Adrenal gland (tissue), 12 donors: ENCODE measurements around the gene PI4K2B. TPM values are rescaled to one million over a fixed set of nuclear protein-coding genes. Genes with fewer than 3 reads are reported as not detected.

Source experiments
- DNase-seq, 7 donors: peaks; one replicate each; pipeline ENCODE4 v3.0.0-alpha.2; 2019 to 2020
- H3K27ac ChIP-seq, 5 donors: fragments of 200-600 bp; sonication (generic) in 4 of 5; 1 replicate in 3 of 5; 2 replicates in 2 of 5; pipeline versions ENCODE4 v1.5.1 to v1.8.0; 2016 to 2020; ENCODE audit warnings: mild to moderate bottlenecking in 1 of 5
- H3K27me3 ChIP-seq: fragments of 200-600 bp; 2 replicates; pipeline ENCODE4 v1.8.0; 2021
- H3K36me3 ChIP-seq, 2 donors: fragments of 200-600 bp; replicated peaks in 1 of 2; 1 replicate in 1 of 2; 2 replicates in 1 of 2; pipeline versions ENCODE4 v1.5.1 to v1.8.0; 2018 to 2022
- H3K4me1 ChIP-seq, 2 donors: fragments of 200-600 bp; replicated peaks in 1 of 2; 1 replicate in 1 of 2; 2 replicates in 1 of 2; pipeline versions ENCODE4 v1.5.1 to v1.8.0; 2018 to 2021
- H3K4me3 ChIP-seq, 4 donors: fragments of 200-600 bp; sonication (generic) in 3 of 4; one replicate each; pipeline ENCODE4 v1.5.1; 2016 to 2018
- H3K9me3 ChIP-seq, 3 donors: fragments of 200-600 bp; sonication (generic) in 1 of 3; replicated peaks in 1 of 3; 1 replicate in 2 of 3; 2 replicates in 1 of 3; pipeline versions ENCODE4 v1.5.1 to v1.8.0; 2016 to 2021
- POLR2A ChIP-seq, 2 donors: fragments of 450-650 bp; IDR thresholded peaks; one replicate each; pipeline ENCODE4 v1.6.1; 2017; ENCODE audit warnings: antibody characterized with exemption in 2 of 2, mild to moderate bottlenecking in 2 of 2, moderate library complexity in 1 of 2
- WGBS, 4 donors: extraction: QIAGEN DNeasy Blood & Tissue Kit in 2 of 4; methylation state at CpG; one replicate each; pipeline versions ENCODE4 v1.1.5 to v1.1.7; 2013 to 2017; 5-methylcytosine and 5-hydroxymethylcytosine counted together
- intact Hi-C, 2 donors: fragments of 100-400 bp; cut with DNase I; formaldehyde crosslinking; loops; one replicate each; pipeline versions ENCODE4 v1.14.1 to v1.15.0; 2022 to 2023
- polyA plus RNA-seq, 3 donors: library from polyadenylated mRNA; stranded (reverse); fragments of 200-250 nt in 2 of 3; fragments of 350-450 nt in 1 of 3; fragmentation: Illumina TruSeq in 1 of 3; extraction: RNeasy Lipid Tissue Mini Kit (QIAGEN cat#74804) in 1 of 3; gene quantifications; one replicate each; pipeline ENCODE4 v1.2.3, GENCODE V29; 2013 to 2014
- total RNA-seq, 9 donors: library from RNA; depleted of rRNA in 4 of 9; stranded (reverse); fragments of >200 nt in 4 of 9; fragments of 120-200 nt in 1 of 9; fragmentation: NEBNext Ultra II Directional in 1 of 9; extraction: Animal tissue kit (Norgen Biotek cat#: 25700) in 1 of 9; gene quantifications; one replicate each; pipeline versions ENCODE4 v1.1.0 to v1.2.4, GENCODE V29; 2013 to 2023
- TF ChIP-seq, protein P1 (sequence below), 6 experiments: fragments of 450-650 bp in 4 of 6; fragments of 200-600 bp in 2 of 6; sonication (generic) in 1 of 6; IDR thresholded peaks; 1 replicate in 5 of 6; 2 replicates in 1 of 6; pipeline versions ENCODE4 v1.5.1 to v1.8.0; 2016 to 2021; ENCODE audit warnings: antibody characterized with exemption in 6 of 6, mild to moderate bottlenecking in 2 of 6, moderate library complexity in 1 of 6
- donor health status: healthy with polysubstance abuse.
- donor health status: Bipolar disorder and iron deficiency.
- donor health status: DM: yes; HTN: yes; CAD: no.
- donor health status: DM: no; HTN: no; CAD: no.
- donor health status: DM: no; HTN: no; CAD: no.
- donor health status: DM: yes; HTN: yes; CAD: no.

PI4K2B gene
- total and polyA plus RNA-seq, 12 donors, result 4.6 to 29.3 (median 13.6) TPM

DNA sequence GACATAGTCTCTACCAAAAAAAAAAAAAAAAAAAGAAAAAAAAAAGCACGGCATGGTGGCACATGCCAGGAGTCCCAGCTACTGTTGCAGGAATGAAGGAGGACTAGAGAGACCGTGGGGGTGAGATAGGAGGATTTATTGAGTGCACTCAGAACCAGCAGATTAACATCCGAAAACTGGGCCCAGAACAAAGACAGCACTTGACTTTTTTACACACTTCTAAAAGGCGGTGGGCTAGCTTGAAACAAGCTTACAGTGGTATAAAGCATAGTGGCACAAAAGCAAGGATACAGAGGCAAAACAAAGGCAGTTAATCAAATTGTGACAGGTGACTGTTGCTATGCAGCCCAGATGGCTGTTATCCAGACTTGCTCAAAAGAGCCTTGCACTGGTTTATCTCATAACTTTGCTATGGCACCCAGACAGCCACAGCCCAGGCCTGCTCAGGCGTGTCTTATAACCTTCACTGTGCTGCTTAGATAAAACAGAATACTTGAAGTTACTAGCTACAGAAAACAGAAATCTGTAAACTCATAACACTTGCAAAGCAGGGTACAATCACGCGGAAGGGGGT, 9.9 kb upstream of the PI4K2B start:
- no peak for DNase-seq
- Histone ChIP-seq H3K27ac (no peak overlapping the region), H3K27me3 (no peaks in the 10 kb centered on the region), H3K36me3 (no peaks in the 10 kb centered on the region), H3K9me3 (peaks cover 0 to 29% (median 0%) of the 10 kb centered on the region in 3 donors), H3K4me3 (no peak overlapping the region), H3K4me1 (no peaks in the 10 kb centered on the region)
- TF ChIP-seq POLR2A (IDR thresholded peaks at IDR 0.05), result no peak
- TF ChIP-seq, protein P1, sequence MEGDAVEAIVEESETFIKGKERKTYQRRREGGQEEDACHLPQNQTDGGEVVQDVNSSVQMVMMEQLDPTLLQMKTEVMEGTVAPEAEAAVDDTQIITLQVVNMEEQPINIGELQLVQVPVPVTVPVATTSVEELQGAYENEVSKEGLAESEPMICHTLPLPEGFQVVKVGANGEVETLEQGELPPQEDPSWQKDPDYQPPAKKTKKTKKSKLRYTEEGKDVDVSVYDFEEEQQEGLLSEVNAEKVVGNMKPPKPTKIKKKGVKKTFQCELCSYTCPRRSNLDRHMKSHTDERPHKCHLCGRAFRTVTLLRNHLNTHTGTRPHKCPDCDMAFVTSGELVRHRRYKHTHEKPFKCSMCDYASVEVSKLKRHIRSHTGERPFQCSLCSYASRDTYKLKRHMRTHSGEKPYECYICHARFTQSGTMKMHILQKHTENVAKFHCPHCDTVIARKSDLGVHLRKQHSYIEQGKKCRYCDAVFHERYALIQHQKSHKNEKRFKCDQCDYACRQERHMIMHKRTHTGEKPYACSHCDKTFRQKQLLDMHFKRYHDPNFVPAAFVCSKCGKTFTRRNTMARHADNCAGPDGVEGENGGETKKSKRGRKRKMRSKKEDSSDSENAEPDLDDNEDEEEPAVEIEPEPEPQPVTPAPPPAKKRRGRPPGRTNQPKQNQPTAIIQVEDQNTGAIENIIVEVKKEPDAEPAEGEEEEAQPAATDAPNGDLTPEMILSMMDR (IDR thresholded peaks at IDR 0.05), result no peak
- 81 to 87% (median 84%) methylated on average over 7 of the region's 7 CpGs for WGBS, 4 donors
- intact Hi-C loops, result no loop called here

DNA sequence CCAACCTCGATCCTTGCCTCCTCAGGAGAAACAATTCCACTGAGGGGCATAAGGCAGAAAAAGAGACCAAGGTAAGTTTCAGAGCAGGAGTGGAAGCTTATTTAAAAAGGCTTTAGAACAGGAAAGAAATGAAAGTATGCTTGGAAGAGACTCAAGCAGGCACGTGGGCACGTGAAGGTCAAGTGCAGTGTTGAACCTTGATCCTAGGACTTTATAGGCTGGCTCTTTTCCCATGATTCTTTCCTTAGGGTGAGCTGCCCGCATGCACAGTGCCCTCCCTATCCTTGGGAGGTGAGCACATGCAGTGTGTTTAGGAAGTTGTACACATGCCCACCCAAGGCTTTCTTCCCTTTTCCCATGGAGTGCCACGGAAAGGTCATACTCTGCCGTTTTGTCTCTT, 4.0 kb upstream of the PI4K2B start:
- no peaks in the 10 kb centered on the region for H3K36me3 ChIP-seq
- no peak overlapping the region for H3K4me3 ChIP-seq
- intact Hi-C loops, result loop anchor here (10.0 kb wide), 2 partner anchors 45 to 55 kb away; no protein-coding TSS in a partner anchor
- no peak for DNase-seq
- no peaks in the 10 kb centered on the region for H3K4me1 ChIP-seq
- TF ChIP-seq, protein P1 (IDR thresholded peaks at IDR 0.05), result no peak
- TF ChIP-seq POLR2A (IDR thresholded peaks at IDR 0.05), result no peak
- WGBS, 4 donors, result 48 to 54% (median 51%) methylated on average over 6 of the region's 6 CpGs
- peaks cover 0 to 9% (median 0%) of the 10 kb centered on the region in 3 donors for H3K9me3 ChIP-seq
- H3K27me3 ChIP-seq, result no peaks in the 10 kb centered on the region
- H3K27ac ChIP-seq, result no peak overlapping the region

DNA sequence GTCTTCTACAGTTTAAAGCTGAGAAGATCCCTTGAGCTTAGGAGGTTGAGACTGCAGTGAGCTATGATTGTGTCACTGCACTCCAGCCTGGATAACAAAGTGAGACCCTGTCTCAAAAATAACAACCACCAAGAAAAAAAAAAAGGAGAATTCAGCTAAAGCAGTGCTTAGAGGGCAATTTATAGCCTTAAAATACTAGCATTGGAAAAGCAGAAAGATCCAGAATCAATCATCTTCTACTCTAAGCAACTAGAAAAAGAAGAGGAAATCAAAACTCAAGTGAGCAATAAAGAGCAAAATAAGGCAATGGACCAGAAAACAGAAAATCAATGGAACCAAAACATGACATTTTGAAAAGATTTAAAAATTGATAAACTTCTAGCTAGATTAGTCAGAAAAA, 639 bp upstream of the PI4K2B start:
- no peak for TF ChIP-seq POLR2A (IDR thresholded peaks at IDR 0.05)
- TF ChIP-seq, protein P1 (IDR thresholded peaks at IDR 0.05), result no peak
- no peaks in the 10 kb centered on the region for H3K27me3 ChIP-seq
- H3K27ac ChIP-seq, result peak overlapping the region in 3 of 5 donors; percentile 90 to 97 (median 96)
- peaks cover 4 to 10% of the 10 kb centered on the region in 2 donors for H3K4me1 ChIP-seq
- H3K4me3 ChIP-seq, result peak overlapping the region in 3 of 4 donors; percentile 20 to 86 (median 79)
- intact Hi-C loops, result loop anchor here (10.0 kb wide), 2 partner anchors 48 to 58 kb away; no protein-coding TSS in a partner anchor
- DNase-seq, result no peak
- H3K9me3 ChIP-seq, result no peaks in the 10 kb centered on the region
- no peaks in the 10 kb centered on the region for H3K36me3 ChIP-seq

DNA sequence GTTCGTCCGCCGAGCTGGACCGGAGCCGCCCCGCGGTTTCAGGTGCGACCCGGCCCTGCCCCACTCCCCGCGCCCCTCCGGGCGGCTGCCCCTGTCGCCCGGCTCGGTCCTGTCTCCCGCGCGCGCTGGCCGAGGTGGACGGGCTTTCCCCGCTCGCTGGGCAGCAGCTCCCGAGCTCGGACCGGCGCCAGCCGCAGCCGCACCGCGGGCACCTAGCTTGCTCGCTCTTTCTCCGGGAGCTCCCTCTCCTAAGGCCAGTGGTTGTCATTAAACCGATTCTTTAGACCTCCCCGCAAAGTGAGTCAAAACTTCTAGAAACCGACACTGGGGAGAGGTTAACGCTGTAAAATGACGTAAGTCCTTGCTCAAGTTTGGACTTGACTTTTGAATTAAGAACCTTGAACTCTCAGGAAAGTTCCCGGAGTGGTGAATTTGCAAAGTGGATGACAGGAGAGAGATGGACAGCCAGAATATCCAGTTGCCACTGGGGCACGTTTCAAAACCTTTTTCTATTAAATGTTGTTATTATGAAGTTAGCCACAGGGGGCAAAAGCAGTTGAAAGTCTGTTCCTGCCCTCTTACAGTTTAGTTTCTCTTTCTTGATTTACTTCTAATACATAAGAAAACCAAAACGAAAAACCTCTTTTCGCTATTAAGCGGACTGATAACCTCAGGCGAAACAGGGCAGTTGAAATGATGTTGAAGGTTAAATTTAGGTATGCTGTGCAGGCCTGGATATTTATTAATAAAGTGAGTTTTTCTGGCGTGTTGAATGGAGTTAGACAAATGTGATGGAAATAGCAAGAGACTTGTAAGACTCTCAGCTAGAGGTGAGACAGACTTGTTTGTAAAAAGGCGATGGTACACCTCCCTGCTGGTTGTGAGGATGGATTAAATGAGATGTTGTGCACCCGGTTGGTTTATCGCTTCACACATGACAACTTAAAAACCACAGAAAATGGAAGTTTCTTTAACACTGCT, 847 bp downstream of the PI4K2B start:
- Histone ChIP-seq H3K27me3 (no peaks in the 10 kb centered on the region), H3K36me3 (no peaks in the 10 kb centered on the region), H3K4me1 (peaks cover 4 to 10% of the 10 kb centered on the region in 2 donors), H3K9me3 (no peaks in the 10 kb centered on the region), H3K4me3 (peak overlapping the region; percentile 20 to 86 (median 78)), H3K27ac (peak overlapping the region; percentile 80 to 97 (median 96))
- DNase-seq, result peak; percentile 57 to 71 (median 63)
- TF ChIP-seq, protein P1 (IDR thresholded peaks at IDR 0.05), result peak; percentile 52 to 75 (median 60)
- peak; percentile 13 to 56 for TF ChIP-seq POLR2A (IDR thresholded peaks at IDR 0.05)
- intact Hi-C loops, result loop anchor here (10.0 kb wide), 2 partner anchors 50 to 60 kb away; no protein-coding TSS in a partner anchor
- 2 to 3% (median 3%) methylated on average over 14 to 49 of the region's 49 CpGs for WGBS, 4 donors
